MG63 (cell line): ENCODE measurements around the gene LMNTD1. TPM values are rescaled to one million over a fixed set of nuclear protein-coding genes. Genes with fewer than 3 reads are reported as not detected.
A peak's percentile ranks its signal among the peaks of the same experiment; 100 is the strongest.
"Not testable (repeated sequence)": the region's sequence is repeated elsewhere in the genome, so short reads cannot be mapped to it uniquely, and the experiment has no call there.

Experiments used
- DNase-seq: peaks from one replicate; pipeline ENCODE4 v3.0.0-alpha.2; 2020
- H3K27me3 ChIP-seq: fragments of 250-450 bp; sonication (Bioruptor Pico); 2 replicates; pipeline ENCODE4 v1.5.1; 2020; ENCODE audit warnings: mild to moderate bottlenecking, moderate library complexity
- H3K36me3 ChIP-seq: fragments of 250-450 bp; sonication (Bioruptor Pico); 2 replicates; pipeline ENCODE4 v1.5.1; 2020; ENCODE audit warnings: mild to moderate bottlenecking, moderate library complexity
- H3K4me3 ChIP-seq: fragments of 250-450 bp; sonication (Bioruptor Pico); 2 replicates; pipeline ENCODE4 v1.5.1; 2020; ENCODE audit warnings: mild to moderate bottlenecking, moderate library complexity
- H3K9me3 ChIP-seq: fragments of 250-450 bp; sonication (Bioruptor Pico); 2 replicates; pipeline ENCODE4 v1.5.1; 2020; ENCODE audit warnings: mild to moderate bottlenecking, moderate library complexity
- total RNA-seq: library from RNA; depleted of rRNA; stranded (reverse); fragments of >200 nt; shearing (Covaris generic); gene quantifications from 2 replicates; pipeline ENCODE4 v1.2.3, GENCODE V29; 2014; ENCODE audit warnings: low replicate concordance

LMNTD1 gene
- total RNA-seq, 1 experiment from 2014 or later: not detected

DNA sequence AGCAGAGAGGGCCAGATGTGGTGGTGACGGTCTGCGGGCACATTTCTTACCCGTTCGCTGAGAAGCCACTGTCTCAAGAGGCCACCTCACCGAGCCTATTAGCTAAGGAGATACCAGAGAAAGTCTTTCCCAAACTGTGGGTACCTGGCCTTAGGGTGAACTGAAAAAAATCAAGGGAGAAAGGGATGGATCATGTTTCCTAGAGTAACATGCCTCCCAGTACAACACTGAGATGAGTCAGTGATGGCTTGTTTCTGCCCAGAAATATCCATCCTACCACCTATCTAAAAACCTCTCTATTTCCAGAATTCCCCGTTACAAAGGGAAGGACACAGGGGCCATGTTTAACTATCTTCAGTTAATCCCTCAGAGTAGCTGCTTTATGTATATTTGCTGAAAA lies 83.7 kb downstream of the LMNTD1 start:
- H3K4me3 ChIP-seq: no peak overlapping the region
- no peak for DNase-seq
- no peaks in the 10 kb centered on the region for H3K27me3 ChIP-seq

GRCh38 chr12:25463521-25463920 lies 89.6 kb downstream of the LMNTD1 start:
- no peak for DNase-seq
- Histone ChIP-seq H3K4me3 (no peak overlapping the region), H3K27me3 (no peaks in the 10 kb centered on the region), H3K36me3 (no peaks in the 10 kb centered on the region), H3K9me3 (peaks cover 4% of the 10 kb centered on the region)

More for the DNA sequence above, 83.7 kb downstream of the LMNTD1 start:
- H3K36me3 ChIP-seq: no peaks in the 10 kb centered on the region
- H3K9me3 ChIP-seq: peaks cover 4% of the 10 kb centered on the region

DNA sequence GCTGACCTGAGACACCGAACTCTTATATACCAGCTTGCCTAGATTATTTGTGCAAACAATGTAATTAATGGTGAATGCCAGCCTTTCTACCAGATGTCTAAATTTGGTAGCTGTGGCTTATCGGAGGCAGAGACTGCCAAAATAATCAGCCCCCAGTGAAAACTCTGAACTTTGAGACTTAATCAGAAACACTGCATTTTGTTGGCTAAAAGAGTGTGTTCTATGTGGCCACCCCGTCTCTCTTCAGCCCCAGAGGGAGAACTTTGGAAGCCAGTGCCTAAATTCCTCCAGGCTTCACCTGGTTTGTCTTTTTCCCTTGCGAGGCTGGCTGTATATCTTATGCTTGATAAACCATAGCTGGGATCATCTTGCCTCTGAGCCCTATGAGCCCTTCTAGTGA lies 90.1 kb downstream of the LMNTD1 start:
- Histone ChIP-seq H3K36me3 (no peaks in the 10 kb centered on the region), H3K9me3 (peaks cover 4% of the 10 kb centered on the region), H3K4me3 (no peak overlapping the region), H3K27me3 (no peaks in the 10 kb centered on the region)
- no peak for DNase-seq

DNA sequence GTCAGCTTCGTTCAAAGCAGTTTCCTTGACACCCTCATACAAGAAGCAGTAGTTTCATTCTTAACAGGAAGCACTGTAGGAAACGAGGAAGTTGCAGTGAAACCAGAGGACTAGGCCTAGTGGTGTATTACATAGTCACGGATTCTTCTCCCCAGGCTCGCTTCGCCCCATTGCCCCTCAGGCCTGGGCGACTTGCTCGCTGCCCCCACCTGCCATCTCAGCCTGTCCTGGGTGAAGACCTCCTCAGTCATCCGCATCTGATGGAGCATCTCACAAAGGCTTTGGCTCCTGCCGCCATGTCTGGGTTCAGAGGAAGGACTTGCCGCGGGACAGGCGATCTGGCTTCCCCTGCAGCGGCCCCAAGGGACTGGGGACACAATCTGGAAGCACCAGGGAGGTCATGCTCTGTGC lies 93.5 kb downstream of the LMNTD1 start:
- peaks cover 10% of the 10 kb centered on the region for H3K9me3 ChIP-seq
- no peaks in the 10 kb centered on the region for H3K36me3 ChIP-seq
- no peaks in the 10 kb centered on the region for H3K27me3 ChIP-seq
- no peak overlapping the region for H3K4me3 ChIP-seq
- no peak for DNase-seq

DNA sequence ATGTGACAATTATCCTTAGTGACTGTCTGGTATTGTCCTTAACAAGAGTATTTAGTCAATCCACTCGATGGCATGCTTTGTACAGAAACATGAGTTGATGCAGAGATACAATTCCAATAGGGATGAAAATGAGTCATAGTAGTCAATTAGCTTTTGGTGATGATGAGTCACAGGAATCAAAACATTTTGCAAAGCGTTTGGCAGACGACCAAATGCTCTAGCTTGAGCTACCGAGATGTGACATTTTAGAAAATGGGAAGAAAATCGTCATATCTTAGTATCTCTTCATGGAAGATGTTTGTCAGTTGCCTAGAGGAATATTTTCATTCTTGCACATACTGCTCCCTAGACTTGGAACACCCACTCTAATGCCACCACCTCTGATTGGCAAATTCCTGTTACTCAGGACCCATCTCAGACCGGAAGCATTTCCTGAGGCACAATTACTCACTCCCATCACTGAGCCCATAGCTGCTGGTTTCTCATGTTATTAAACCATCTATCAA lies 95.0 kb downstream of the LMNTD1 start:
- peak; percentile 80 for DNase-seq
- H3K27me3 ChIP-seq: no peaks in the 10 kb centered on the region
- peaks cover 10% of the 10 kb centered on the region for H3K9me3 ChIP-seq
- H3K36me3 ChIP-seq: no peaks in the 10 kb centered on the region
- no peak overlapping the region for H3K4me3 ChIP-seq

DNA sequence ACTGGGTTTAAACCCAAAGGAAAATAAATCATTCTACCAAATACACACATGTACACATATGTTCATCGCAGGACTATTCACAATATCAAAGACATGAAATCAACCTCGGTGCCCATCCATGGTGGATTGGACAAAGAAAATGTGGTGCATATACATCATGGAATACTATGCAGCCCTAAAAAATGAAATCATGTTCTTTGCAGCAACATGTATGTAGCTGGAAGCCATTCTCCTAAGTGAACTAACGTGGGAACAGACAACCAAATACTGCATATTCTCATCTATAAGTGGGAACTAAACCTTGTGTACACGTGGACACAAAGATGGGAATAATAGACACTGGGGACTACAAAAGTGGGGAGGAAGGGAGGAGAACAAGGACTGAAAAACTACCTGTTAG lies 96.6 kb downstream of the LMNTD1 start:
- DNase-seq: no peak
- Histone ChIP-seq H3K27me3 (no peaks in the 10 kb centered on the region), H3K36me3 (no peaks in the 10 kb centered on the region), H3K4me3 (no peak overlapping the region), H3K9me3 (peaks cover 10% of the 10 kb centered on the region)

DNA sequence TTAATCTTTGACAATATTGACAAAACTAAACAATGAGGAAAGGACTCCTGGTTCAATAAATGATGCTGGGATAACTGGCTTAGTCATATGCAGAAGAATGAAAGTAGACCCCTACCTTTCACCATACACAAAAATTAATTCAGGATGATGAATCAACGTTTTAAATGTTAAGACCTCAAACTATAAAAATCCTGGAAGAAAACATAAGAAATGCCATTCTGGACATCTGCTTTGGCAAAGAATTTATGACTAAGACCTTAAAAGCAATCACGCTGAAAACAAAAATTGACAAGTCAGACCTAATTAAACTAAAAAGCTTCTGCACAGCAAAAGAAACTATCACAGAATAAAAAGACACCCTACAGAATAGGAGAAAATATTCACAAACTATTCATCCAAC lies 97.4 kb downstream of the LMNTD1 start:
- no peak for DNase-seq
- Histone ChIP-seq H3K9me3 (peaks cover 10% of the 10 kb centered on the region), H3K36me3 (no peaks in the 10 kb centered on the region), H3K27me3 (no peaks in the 10 kb centered on the region), H3K4me3 (no peak overlapping the region)

- H3K4me3 ChIP-seq: no peak overlapping the region
- no peaks in the 10 kb centered on the region for H3K27me3 ChIP-seq
- no peak for DNase-seq
- H3K36me3 ChIP-seq: no peaks in the 10 kb centered on the region
- peaks cover 4% of the 10 kb centered on the region for H3K9me3 ChIP-seq
Observed at GRCh38 chr12:25449007-25449406, 104.1 kb downstream of the LMNTD1 start.

- Histone ChIP-seq H3K4me3 (no peak overlapping the region), H3K36me3 (no peaks in the 10 kb centered on the region), H3K9me3 (peaks cover 4% of the 10 kb centered on the region), H3K27me3 (0 out of 2 replicates have a peak, but pooled peaks cover 4% of the 10 kb centered on the region)
- no peak for DNase-seq
Observed at GRCh38 chr12:25447046-25447445, 106.0 kb downstream of the LMNTD1 start.

GRCh38 chr12:25438638-25439037 lies 114.4 kb downstream of the LMNTD1 start:
- H3K9me3 ChIP-seq: no peaks in the 10 kb centered on the region
- H3K36me3 ChIP-seq: no peaks in the 10 kb centered on the region
- no peak for DNase-seq
- H3K27me3 ChIP-seq: 0 out of 2 replicates have a peak, but pooled peaks cover 4% of the 10 kb centered on the region
- H3K4me3 ChIP-seq: no peak overlapping the region

- H3K36me3 ChIP-seq: no peaks in the 10 kb centered on the region
- no peak for DNase-seq
- no peaks in the 10 kb centered on the region for H3K9me3 ChIP-seq
- no peaks in the 10 kb centered on the region for H3K27me3 ChIP-seq
- H3K4me3 ChIP-seq: peak overlapping the region; percentile 37
Observed at GRCh38 chr12:25436206-25437030, 116.7 kb downstream of the LMNTD1 start.

GRCh38 chr12:25435431-25435830 lies 117.7 kb downstream of the LMNTD1 start:
- Histone ChIP-seq H3K9me3 (no peaks in the 10 kb centered on the region), H3K36me3 (no peaks in the 10 kb centered on the region), H3K4me3 (no peak overlapping the region), H3K27me3 (no peaks in the 10 kb centered on the region)
- DNase-seq: no peak

GRCh38 chr12:25434515-25434914 lies 118.6 kb downstream of the LMNTD1 start:
- Histone ChIP-seq H3K36me3 (no peaks in the 10 kb centered on the region), H3K27me3 (no peaks in the 10 kb centered on the region), H3K4me3 (no peak overlapping the region), H3K9me3 (no peaks in the 10 kb centered on the region)
- no peak for DNase-seq

DNA sequence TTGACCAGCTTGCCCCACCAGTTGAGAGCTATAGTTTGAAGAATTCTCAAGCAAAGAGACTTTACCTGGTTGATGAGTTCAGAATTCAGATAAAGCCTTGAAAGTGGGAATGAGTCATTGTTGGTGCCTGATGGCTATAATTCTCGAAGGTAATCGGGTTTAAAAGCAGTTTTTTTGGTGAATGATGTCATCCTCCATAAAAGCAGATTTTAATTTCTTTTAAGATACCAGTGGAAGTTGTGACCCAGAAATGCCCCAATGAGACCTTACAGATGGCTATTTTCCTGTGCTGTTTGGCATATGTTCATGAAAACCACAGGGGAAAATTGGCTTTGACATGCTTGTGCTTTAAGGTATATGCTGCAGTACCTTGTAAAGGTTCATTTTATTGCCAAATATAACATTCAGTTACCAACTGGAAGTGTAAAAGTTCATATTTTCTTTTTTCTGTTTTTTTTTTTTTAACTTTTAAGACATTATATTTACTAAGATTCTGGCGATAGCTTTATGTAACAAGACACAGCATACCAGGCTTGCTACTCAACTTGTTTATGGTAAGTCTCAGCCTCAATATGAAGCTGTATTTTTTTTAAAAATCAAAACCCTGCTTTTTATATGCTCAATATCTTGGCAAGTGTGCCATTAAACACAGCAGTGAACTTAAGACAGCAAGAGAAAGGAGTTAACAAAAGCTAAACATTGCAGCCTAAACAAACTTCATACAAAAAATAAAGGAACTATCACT lies 119.3 kb downstream of the LMNTD1 start:
- DNase-seq: no peak
- H3K36me3 ChIP-seq: no peaks in the 10 kb centered on the region
- no peak overlapping the region for H3K4me3 ChIP-seq
- H3K9me3 ChIP-seq: no peaks in the 10 kb centered on the region
- H3K27me3 ChIP-seq: no peaks in the 10 kb centered on the region

DNA sequence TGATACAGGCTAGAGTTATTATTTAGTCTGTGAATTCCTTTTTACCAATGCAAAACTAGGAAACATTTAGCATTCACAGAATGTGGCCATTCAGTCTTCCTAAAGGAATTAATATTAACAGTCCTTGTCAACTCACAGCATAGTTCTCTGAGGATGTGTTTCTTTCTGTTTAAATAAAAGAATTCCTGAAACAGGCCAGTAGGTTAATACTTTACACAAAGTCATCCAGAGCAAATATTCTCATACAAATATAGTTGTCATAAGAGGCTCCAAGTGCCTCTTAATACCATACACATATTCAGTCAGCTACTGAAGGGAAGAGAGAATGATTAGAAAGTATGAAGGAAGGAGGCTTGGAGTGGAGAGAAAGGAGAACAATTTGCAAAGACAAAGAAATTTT lies 120.1 kb downstream of the LMNTD1 start:
- no peak for DNase-seq
- H3K9me3 ChIP-seq: no peaks in the 10 kb centered on the region
- H3K27me3 ChIP-seq: no peaks in the 10 kb centered on the region
- no peaks in the 10 kb centered on the region for H3K36me3 ChIP-seq
- no peak overlapping the region for H3K4me3 ChIP-seq

DNA sequence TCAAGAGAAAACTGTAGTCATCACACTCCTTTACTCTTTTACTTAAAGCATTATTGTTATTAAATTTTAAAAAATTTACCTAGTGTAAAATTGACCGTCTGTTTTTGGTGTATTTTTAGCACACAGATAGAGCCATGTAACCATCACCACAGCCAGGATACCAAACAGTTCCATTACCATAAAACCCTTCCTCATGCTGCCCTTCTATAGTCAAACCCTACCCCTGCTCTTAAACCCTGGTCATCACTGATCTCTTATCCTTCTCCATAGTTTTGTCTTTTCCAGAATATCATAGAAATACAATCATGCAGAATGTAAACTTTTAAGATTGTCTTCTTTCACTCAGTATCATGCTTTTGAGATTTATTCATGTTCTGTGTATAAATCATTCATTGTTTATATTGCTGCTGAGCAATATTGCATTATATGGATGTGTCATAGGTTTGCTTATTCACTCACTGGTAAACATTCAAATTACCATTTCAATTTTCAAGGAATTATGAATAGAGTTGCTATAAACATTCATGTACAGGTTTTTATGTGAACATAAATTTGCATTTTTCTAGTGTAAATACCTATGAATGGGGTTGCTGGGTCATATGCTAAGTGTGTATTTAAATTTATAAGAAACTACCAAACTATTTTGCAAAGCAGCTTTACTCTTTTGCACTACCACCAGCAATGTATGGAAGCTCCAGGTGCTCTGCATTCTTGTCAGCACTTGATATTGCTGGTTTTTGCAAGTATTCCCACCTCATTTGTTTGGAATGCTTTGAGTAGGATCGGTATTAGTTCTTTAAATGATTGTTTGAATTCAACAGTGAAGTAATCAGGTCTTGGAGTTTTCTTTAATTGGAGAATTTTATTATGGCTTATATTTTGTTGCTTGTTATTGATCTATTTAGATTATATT lies 125.5 kb downstream of the LMNTD1 start:
- no peaks in the 10 kb centered on the region for H3K36me3 ChIP-seq
- H3K27me3 ChIP-seq: no peaks in the 10 kb centered on the region
- no peaks in the 10 kb centered on the region for H3K9me3 ChIP-seq
- DNase-seq: no peak
- no peak overlapping the region for H3K4me3 ChIP-seq

DNA sequence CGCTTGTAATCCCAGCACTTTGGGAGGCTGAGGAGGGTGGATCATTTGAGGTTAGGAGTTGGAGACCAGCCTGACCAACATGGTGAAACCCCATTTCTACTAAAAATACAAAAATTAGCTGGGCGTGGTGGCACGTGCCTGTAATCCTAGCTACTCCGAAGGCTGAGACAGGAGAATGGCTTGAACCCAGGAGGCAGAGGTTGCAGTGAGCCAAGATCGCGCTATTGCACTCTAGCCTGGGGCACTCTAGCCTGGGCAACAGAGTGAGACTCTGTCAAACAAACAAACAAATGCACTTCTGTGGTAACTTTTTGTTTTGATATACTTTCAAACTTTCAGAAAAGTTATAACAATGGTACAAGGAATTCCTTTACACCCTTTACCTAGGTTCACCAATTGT lies 126.3 kb downstream of the LMNTD1 start:
- H3K27me3 ChIP-seq, H3K9me3 ChIP-seq, H3K36me3 ChIP-seq, H3K4me3 ChIP-seq: not testable (repeated sequence)
- peak; percentile 83 for DNase-seq
